K562 (cell line): ENCODE data around the gene NAIF1. TPM values are rescaled to one million over a fixed set of nuclear protein-coding genes. Genes with fewer than 3 reads are reported as not detected.
A peak's percentile ranks its signal among the peaks of the same experiment; 100 is the strongest.

Source experiments
- ATF7 ChIP-seq: fragments of 450-650 bp; IDR thresholded peaks from 2 replicates; pipeline ENCODE4 v1.7.1; 2014; ENCODE audit warnings: mild to moderate bottlenecking, moderate library complexity
- BCOR ChIP-seq: fragments of 450-650 bp; IDR thresholded peaks from 2 replicates; pipeline ENCODE4 v1.6.1; 2016
- BRD4 ChIP-seq: fragments of 200-600 bp; sonication (generic); IDR thresholded peaks from 2 replicates; pipeline ENCODE4 v1.6.1; 2017; ENCODE audit warnings: inconsistent platforms
- CTCFL ChIP-seq: IDR thresholded peaks from 2 replicates; pipeline ENCODE4 v1.6.1; 2011; ENCODE audit warnings: borderline replicate concordance, low read depth, mild to moderate bottlenecking, moderate library complexity, low read length; ENCODE audit not compliant: insufficient read depth, poor library complexity, severe bottlenecking
- DNMT1 ChIP-seq: fragments of 450-650 bp; IDR thresholded peaks from 2 replicates; pipeline ENCODE4 v1.6.1; 2016; ENCODE audit warnings: antibody characterized with exemption, mild to moderate bottlenecking
- EGR1 ChIP-seq: fragments of 450-650 bp; conservative IDR thresholded peaks from 2 replicates; pipeline ENCODE4 v1.6.1; 2017; ENCODE audit warnings: mild to moderate bottlenecking
- EP300 ChIP-seq: IDR thresholded peaks from 2 replicates; pipeline ENCODE4 v1.6.1; 2012; ENCODE audit warnings: low read length, improper control_type of control experiment
- HDGF ChIP-seq: fragments of 450-650 bp; IDR thresholded peaks from 2 replicates; pipeline ENCODE4 v1.6.1; 2016
- HMG20B ChIP-seq: fragments of 250-450 bp; sonication (Bioruptor Pico); IDR thresholded peaks from 2 replicates; pipeline ENCODE4 v1.5.0; 2021; ENCODE audit warnings: mild to moderate bottlenecking
- HOMEZ ChIP-seq: fragments of 250-450 bp; sonication (Bioruptor Pico); IDR thresholded peaks from 2 replicates; pipeline ENCODE4 v1.4.0; 2020; ENCODE audit warnings: mild to moderate bottlenecking, moderate library complexity
- JUNB ChIP-seq: fragments of 450-650 bp; formaldehyde crosslinking; conservative IDR thresholded peaks from 2 replicates; pipeline ENCODE4 v1.4.0; 2020; ENCODE audit warnings: mild to moderate bottlenecking
- NFATC3 ChIP-seq: fragments of 450-650 bp; IDR thresholded peaks from 2 replicates; pipeline ENCODE4 v1.6.1; 2017; ENCODE audit warnings: mild to moderate bottlenecking
- SMC3 ChIP-seq: conservative IDR thresholded peaks from 2 replicates; pipeline ENCODE4 v1.6.1; 2011; ENCODE audit warnings: low read depth, low read length, improper control_type of control experiment; ENCODE audit not compliant: insufficient read depth
- SP2 ChIP-seq: IDR thresholded peaks from 2 replicates; pipeline ENCODE4 v1.6.1; 2011; ENCODE audit warnings: mild to moderate bottlenecking, low read depth, low read length, moderate library complexity; ENCODE audit not compliant: poor library complexity, severe bottlenecking; ENCODE audit errors: extremely low read depth
- ZC3H8 ChIP-seq: fragments of 450-650 bp; IDR thresholded peaks from 2 replicates; pipeline ENCODE4 v1.6.1; 2017
- ZNF318 ChIP-seq, 2 experiments: fragments of 450-650 bp; IDR thresholded peaks; 2 replicates each; pipeline ENCODE4 v1.6.1; 2016; ENCODE audit warnings: mild to moderate bottlenecking in 2 of 2, borderline replicate concordance in 1 of 2, low read depth in 1 of 2, moderate library complexity in 1 of 2
- polyA plus RNA-seq, 8 experiments: library from polyadenylated mRNA; depleted of rRNA in 4 of 8; stranded (reverse) in 5 of 8; unstranded in 3 of 8; fragments of >200 nt; fragmentation: Nextera tagmentation in 2 of 8; fragmentation: Illumina TruSeq in 1 of 8; extraction: Ambion mirVana in 2 of 8; extraction: Trizol in 1 of 8; gene quantifications; 2 replicates each; pipeline versions ENCODE4 v1.2.1 to v1.2.3, GENCODE V29; 2011 to 2014; ENCODE audit warnings: inconsistent platforms in 1 of 8, missing spikeins in 1 of 8
- total RNA-seq, 7 experiments: library from RNA; depleted of rRNA in 6 of 7; stranded (reverse); fragments of >200 nt in 6 of 7; fragmentation: Illumina TruSeq in 2 of 7; extraction: Trizol in 2 of 7; gene quantifications; 2 replicates each; pipeline versions ENCODE4 v1.2.1 to v1.2.3, GENCODE V29; 2011 to 2021; ENCODE audit warnings: low replicate concordance in 1 of 7

Gene NAIF1
- total and polyA plus RNA-seq, 9 of the 15 experiments (the other 6 are each of a cell fraction or from before 2014, with no cell fraction given), result 4.8 to 26.6 (median 17.2) TPM

- TF ChIP-seq ZNF318 (IDR thresholded peaks at IDR 0.05; ENCODE audit: borderline replicate concordance in 1 of 2, low read depth in 1 of 2) (no peak), SMC3 (no peak), HMG20B (CRISPR knock-in tag) (no peak), HOMEZ (CRISPR knock-in tag) (no peak), NFATC3 (0 out of 2 replicates have a peak, but pooled peaks have one; percentile 53), EGR1 (no peak), SP2 (peak; percentile 54), BCOR (no peak), BRD4 (no peak; the same call in 1 of the 2 replicates), ATF7 (no peak; the same call in 1 of the 2 replicates), HDGF (no peak), ZC3H8 (no peak), JUNB (CRISPR knock-in tag) (no peak), EP300 (0 out of 2 replicates have a peak, but pooled peaks have one; percentile 8), DNMT1 (no peak), CTCFL (no peak)
Measured at GRCh38 chr9:128067645-128068385, 695 bp upstream of the NAIF1 start, which contains the start of gene SLC25A25 (continued).
